K562 (cell line): ENCODE measurements around the gene BIRC5. TPM values are rescaled to one million over a fixed set of nuclear protein-coding genes. Genes with fewer than 3 reads are reported as not detected.
A peak's percentile ranks its signal among the peaks of the same experiment; 100 is the strongest.

ENCODE experiments used
- AFF1 ChIP-seq, 2 experiments: fragments of 450-650 bp; IDR thresholded peaks; 2 replicates each; pipeline ENCODE4 v1.6.1; 2018; ENCODE audit warnings: mild to moderate bottlenecking in 2 of 2, low read depth in 1 of 2; ENCODE audit not compliant: partially characterized antibody in 2 of 2
- BHLHE40 ChIP-seq: IDR thresholded peaks from 2 replicates; pipeline ENCODE4 v1.6.1; 2011; ENCODE audit warnings: low read length, improper control_type of control experiment
- CREBBP ChIP-seq: IDR thresholded peaks from one replicate; pipeline ENCODE4 v1.6.1; 2012; ENCODE audit warnings: low read depth, mild to moderate bottlenecking, control low read depth, inconsistent platforms, low read length
- CREM ChIP-seq: IDR thresholded peaks from 2 replicates; pipeline ENCODE4 v1.6.1; 2014; ENCODE audit warnings: antibody characterized with exemption, low read depth
- CTBP1 ChIP-seq: fragments of 450-650 bp; IDR thresholded peaks from 2 replicates; pipeline ENCODE4 v1.6.1; 2016; ENCODE audit warnings: borderline replicate concordance
- HNRNPH1 ChIP-seq: fragments of 200-400 bp; formaldehyde crosslinking; optimal IDR thresholded peaks from 2 replicates; pipeline ENCODE3; 2017; ENCODE audit warnings: low read depth, mild to moderate bottlenecking, low read length, moderate library complexity
- ILF3 ChIP-seq: fragments of 450-650 bp; IDR thresholded peaks from 2 replicates; pipeline ENCODE4 v1.6.1; 2018; ENCODE audit warnings: antibody characterized with exemption, mild to moderate bottlenecking, moderate library complexity, borderline replicate concordance
- MNT ChIP-seq, 2 experiments: fragments of 450-650 bp; conservative IDR thresholded peaks; 2 replicates each; pipeline ENCODE4 v1.6.1; 2017; ENCODE audit warnings: mild to moderate bottlenecking in 2 of 2, moderate library complexity in 2 of 2
- PHF21A ChIP-seq: fragments of 450-650 bp; IDR thresholded peaks from 2 replicates; pipeline ENCODE4 v1.6.1; 2017; ENCODE audit warnings: low read depth, borderline replicate concordance
- PTBP1 ChIP-seq: fragments of 200-400 bp; formaldehyde crosslinking; IDR thresholded peaks from 2 replicates; pipeline ENCODE4 v1.6.1; 2017; ENCODE audit warnings: low read depth, low read length
- RBFOX2 ChIP-seq: fragments of 200-400 bp; formaldehyde crosslinking; IDR thresholded peaks from 2 replicates; pipeline ENCODE4 v1.6.1; 2017; ENCODE audit warnings: low read depth, mild to moderate bottlenecking, low read length, moderate library complexity
- TEAD2 ChIP-seq: fragments of 450-650 bp; IDR thresholded peaks from 2 replicates; pipeline ENCODE4 v1.6.1; 2016; ENCODE audit warnings: missing genetic modification characterization, control low read depth, missing compliant biosample characterization
- TFAP4 ChIP-seq: sonication (generic); formaldehyde crosslinking; IDR thresholded peaks from 2 replicates; pipeline ENCODE4 v1.8.0; 2022; ENCODE audit warnings: missing genetic modification reagents, mild to moderate bottlenecking, moderate library complexity, borderline replicate concordance
- polyA plus RNA-seq, 8 experiments: library from polyadenylated mRNA; depleted of rRNA in 4 of 8; stranded (reverse) in 5 of 8; unstranded in 3 of 8; fragments of >200 nt; fragmentation: Nextera tagmentation in 2 of 8; fragmentation: Illumina TruSeq in 1 of 8; extraction: Ambion mirVana in 2 of 8; extraction: Trizol in 1 of 8; gene quantifications; 2 replicates each; pipeline versions ENCODE4 v1.2.1 to v1.2.3, GENCODE V29; 2011 to 2014; ENCODE audit warnings: inconsistent platforms in 1 of 8, missing spikeins in 1 of 8
- total RNA-seq, 7 experiments: library from RNA; depleted of rRNA in 6 of 7; stranded (reverse); fragments of >200 nt in 6 of 7; fragmentation: Illumina TruSeq in 2 of 7; extraction: Trizol in 2 of 7; gene quantifications; 2 replicates each; pipeline versions ENCODE4 v1.2.1 to v1.2.3, GENCODE V29; 2011 to 2021; ENCODE audit warnings: low replicate concordance in 1 of 7
- TF ChIP-seq, protein P1 (sequence below): sonication (generic); formaldehyde crosslinking; IDR thresholded peaks from 2 replicates; pipeline ENCODE4 v1.9.0; 2022; ENCODE audit warnings: mild to moderate bottlenecking, missing genetic modification reagents
- TF ChIP-seq, protein P2 (sequence below), 3 experiments: IDR thresholded peaks in 2 of 3; conservative IDR thresholded peaks in 1 of 3; 2 replicates each; pipeline ENCODE4 v1.5.1; 2011 to 2012; ENCODE audit warnings: low read length in 3 of 3, mild to moderate bottlenecking in 3 of 3, control low read depth in 2 of 3, improper control_type of control experiment in 1 of 3, inconsistent platforms in 1 of 3, low read depth in 1 of 3, mixed read lengths in 1 of 3, moderate library complexity in 1 of 3; ENCODE audit not compliant: insufficient read depth in 2 of 3
- TF ChIP-seq, protein P3 (sequence below): fragments of 450-650 bp; IDR thresholded peaks from 2 replicates; pipeline ENCODE4 v1.6.1; 2016

BIRC5 gene
- total and polyA plus RNA-seq, 9 of the 15 experiments (the other 6 are each of a cell fraction or from before 2014, with no cell fraction given): 64.4 to 140 (median 101) TPM

DNA sequence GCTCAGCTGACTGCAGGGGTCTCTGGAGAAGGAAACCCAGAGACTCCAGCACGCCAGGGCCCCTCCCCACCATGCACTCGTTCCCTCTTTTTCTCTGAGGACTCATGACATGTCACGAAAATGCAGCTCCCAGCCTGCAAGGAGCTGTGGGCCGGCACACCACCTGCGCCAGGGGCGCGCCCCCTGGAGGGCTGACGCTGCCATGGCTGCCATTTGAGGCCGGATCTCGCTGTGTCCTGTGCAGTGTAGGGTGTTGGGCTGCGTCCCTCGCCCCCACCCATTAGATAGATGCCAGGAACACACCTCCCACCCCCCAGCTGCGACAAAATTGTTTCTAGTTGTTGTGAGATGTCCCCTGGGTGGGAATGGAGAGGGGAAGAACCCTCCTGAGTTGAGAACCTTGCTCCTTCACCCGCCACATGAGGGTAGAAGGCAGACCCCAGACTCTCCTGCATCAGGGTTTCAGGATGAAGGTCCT is 37.5 kb upstream of the BIRC5 start (continued):
- TF ChIP-seq, protein P1, sequence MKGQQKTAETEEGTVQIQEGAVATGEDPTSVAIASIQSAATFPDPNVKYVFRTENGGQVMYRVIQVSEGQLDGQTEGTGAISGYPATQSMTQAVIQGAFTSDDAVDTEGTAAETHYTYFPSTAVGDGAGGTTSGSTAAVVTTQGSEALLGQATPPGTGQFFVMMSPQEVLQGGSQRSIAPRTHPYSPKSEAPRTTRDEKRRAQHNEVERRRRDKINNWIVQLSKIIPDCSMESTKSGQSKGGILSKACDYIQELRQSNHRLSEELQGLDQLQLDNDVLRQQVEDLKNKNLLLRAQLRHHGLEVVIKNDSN (CRISPR knock-in tag): no peak
- TF ChIP-seq, protein P2, sequence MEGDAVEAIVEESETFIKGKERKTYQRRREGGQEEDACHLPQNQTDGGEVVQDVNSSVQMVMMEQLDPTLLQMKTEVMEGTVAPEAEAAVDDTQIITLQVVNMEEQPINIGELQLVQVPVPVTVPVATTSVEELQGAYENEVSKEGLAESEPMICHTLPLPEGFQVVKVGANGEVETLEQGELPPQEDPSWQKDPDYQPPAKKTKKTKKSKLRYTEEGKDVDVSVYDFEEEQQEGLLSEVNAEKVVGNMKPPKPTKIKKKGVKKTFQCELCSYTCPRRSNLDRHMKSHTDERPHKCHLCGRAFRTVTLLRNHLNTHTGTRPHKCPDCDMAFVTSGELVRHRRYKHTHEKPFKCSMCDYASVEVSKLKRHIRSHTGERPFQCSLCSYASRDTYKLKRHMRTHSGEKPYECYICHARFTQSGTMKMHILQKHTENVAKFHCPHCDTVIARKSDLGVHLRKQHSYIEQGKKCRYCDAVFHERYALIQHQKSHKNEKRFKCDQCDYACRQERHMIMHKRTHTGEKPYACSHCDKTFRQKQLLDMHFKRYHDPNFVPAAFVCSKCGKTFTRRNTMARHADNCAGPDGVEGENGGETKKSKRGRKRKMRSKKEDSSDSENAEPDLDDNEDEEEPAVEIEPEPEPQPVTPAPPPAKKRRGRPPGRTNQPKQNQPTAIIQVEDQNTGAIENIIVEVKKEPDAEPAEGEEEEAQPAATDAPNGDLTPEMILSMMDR (IDR thresholded peaks at IDR 0.05 in 2 of 3, conservative IDR thresholded peaks at IDR 0.05 in 1 of 3; ENCODE audit: insufficient read depth in 2 of 3, low read depth in 1 of 3, low read length in 3 of 3): peak; percentile 92 to 97 (median 94)
- 0 out of 2 replicates have a peak, but pooled peaks have one; percentile 50 for TF ChIP-seq PHF21A
- no peak for TF ChIP-seq TEAD2
- TF ChIP-seq HNRNPH1: no peak
- no peak for TF ChIP-seq ILF3
- TF ChIP-seq CREBBP: no peak
- peak; percentile 28; the same call in 1 of the 2 replicates for TF ChIP-seq PTBP1
- TF ChIP-seq, protein P3, sequence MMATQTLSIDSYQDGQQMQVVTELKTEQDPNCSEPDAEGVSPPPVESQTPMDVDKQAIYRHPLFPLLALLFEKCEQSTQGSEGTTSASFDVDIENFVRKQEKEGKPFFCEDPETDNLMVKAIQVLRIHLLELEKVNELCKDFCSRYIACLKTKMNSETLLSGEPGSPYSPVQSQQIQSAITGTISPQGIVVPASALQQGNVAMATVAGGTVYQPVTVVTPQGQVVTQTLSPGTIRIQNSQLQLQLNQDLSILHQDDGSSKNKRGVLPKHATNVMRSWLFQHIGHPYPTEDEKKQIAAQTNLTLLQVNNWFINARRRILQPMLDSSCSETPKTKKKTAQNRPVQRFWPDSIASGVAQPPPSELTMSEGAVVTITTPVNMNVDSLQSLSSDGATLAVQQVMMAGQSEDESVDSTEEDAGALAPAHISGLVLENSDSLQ: peak; percentile 13; the same call in 1 of the 2 replicates
- TF ChIP-seq CTBP1: peak; percentile 22; the same call in 1 of the 2 replicates
- no peak for TF ChIP-seq AFF1 (IDR thresholded peaks at IDR 0.05; ENCODE audit: low read depth in 1 of 2, partially characterized antibody in 2 of 2)
- peak; percentile 69 for TF ChIP-seq BHLHE40
- peak; percentile 63; the same call in 1 of the 2 replicates for TF ChIP-seq RBFOX2
- TF ChIP-seq MNT (conservative IDR thresholded peaks at IDR 0.05): peak in 1 of 2 experiments; percentile 39; a peak in 1 of 4 replicates
- peak; percentile 80 for TF ChIP-seq CREM
- peak; percentile 71; the same call in 1 of the 2 replicates for TF ChIP-seq TFAP4
